Esophagus squamous epithelium (tissue), 4 donors: Measurements from ENCODE around the gene GCNT3.

Source experiments
- POLR2A ChIP-seq, 4 donors: fragments of 450-650 bp; IDR thresholded peaks; one replicate each; pipeline ENCODE4 v1.6.1; 2017; ENCODE audit warnings: antibody characterized with exemption in 4 of 4, mild to moderate bottlenecking in 4 of 4, moderate library complexity in 3 of 4
- TF ChIP-seq, protein P1 (sequence below), 6 experiments: fragments of 450-650 bp in 4 of 6; fragments of 200-600 bp in 2 of 6; sonication (generic) in 2 of 6; IDR thresholded peaks; one replicate each; pipeline ENCODE4 v1.5.1; 2016 to 2019; ENCODE audit warnings: antibody characterized with exemption in 6 of 6, mild to moderate bottlenecking in 4 of 6, moderate library complexity in 4 of 6

DNA sequence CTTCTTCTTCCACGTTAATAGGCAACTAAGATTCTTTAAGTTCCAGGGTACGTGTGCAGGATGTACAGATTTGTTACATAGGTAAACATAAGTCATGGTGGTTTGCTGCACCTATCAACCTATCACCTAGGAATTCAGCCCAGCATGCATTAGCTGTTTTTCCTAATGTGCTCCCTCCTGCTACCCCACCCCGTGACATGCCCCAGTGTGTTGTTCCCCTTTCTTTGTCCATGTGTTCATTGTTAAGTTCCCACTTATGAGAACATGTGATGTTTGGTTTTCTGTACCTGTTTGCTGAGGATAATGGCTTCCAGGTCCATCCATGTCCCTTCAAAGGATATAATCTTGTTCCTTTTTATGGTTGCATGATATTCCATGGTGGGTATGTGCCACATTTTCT is 24.6 kb downstream of the GCNT3 start:
- TF ChIP-seq, protein P1, sequence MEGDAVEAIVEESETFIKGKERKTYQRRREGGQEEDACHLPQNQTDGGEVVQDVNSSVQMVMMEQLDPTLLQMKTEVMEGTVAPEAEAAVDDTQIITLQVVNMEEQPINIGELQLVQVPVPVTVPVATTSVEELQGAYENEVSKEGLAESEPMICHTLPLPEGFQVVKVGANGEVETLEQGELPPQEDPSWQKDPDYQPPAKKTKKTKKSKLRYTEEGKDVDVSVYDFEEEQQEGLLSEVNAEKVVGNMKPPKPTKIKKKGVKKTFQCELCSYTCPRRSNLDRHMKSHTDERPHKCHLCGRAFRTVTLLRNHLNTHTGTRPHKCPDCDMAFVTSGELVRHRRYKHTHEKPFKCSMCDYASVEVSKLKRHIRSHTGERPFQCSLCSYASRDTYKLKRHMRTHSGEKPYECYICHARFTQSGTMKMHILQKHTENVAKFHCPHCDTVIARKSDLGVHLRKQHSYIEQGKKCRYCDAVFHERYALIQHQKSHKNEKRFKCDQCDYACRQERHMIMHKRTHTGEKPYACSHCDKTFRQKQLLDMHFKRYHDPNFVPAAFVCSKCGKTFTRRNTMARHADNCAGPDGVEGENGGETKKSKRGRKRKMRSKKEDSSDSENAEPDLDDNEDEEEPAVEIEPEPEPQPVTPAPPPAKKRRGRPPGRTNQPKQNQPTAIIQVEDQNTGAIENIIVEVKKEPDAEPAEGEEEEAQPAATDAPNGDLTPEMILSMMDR (IDR thresholded peaks at IDR 0.05), result no peak
- TF ChIP-seq POLR2A (IDR thresholded peaks at IDR 0.05), result no peak
